NCI-H69 (cell line): ENCODE results near the gene GCK.
"Not testable (repeated sequence)": the region's sequence is repeated elsewhere in the genome, so short reads cannot be mapped to it uniquely, and the experiment has no call there.

Experiments
- DNase-seq: peaks from one replicate; lab custom pipeline; 2025; lab: John Stamatoyannopoulos, UW

The GCK gene

DNA sequence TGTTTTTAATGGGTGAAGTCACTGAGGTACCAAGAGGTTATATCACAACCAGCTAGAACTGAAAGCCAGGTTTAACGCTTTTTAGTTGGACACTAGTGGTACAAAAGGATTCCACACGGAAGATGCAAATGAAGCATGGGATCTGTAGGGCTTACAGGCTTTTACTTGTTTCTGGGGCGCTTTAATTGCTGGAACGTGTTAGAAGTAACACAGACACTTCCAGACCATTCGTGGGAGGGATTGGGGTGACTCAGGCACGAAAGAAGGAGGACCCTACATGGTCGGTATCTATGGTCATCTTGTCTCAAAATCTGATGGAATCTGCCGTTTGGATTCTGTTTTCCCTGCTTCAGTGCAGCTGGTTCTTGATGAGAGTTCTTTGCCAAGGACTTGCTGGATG is 12.6 kb upstream of the GCK start:
- no peak for DNase-seq

DNA sequence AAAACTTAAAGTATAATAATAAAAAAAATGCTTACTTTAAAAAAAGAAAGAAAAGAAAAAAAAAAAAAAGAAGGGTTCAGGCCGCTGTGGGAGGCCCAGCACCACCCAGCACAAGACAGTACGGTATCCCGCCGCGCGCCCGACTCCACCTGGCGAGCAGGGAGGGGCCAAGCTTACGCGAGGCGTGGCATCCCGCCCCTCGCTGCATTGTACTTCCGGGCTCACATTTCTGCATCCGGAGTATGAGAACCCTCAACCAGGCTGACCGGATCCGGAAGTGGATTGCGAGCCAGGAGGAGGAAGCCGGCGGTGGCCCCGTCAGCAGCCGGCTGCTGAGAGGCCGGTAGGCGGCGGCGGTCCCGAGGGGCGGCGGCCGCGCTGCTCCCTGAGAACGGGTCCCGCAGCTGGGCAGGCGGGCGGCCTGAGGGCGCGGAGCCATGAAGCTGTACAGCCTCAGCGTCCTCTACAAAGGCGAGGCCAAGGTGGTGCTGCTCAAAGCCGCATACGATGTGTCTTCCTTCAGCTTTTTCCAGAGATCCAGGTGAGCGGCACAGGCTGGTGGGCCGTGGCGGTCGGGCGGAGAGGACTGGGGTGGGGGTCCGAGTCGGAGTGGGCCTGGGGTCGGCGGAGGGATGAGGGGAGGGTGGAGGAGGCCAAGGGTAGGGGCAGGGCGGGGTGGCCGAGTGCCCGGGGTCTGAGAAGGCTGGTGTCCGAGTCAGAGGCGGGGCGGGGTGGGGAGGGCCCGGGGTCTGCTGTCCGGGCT is 11.6 kb upstream of the GCK start, which contains the start of gene YKT6:
TSS of gene YKT6 (plus strand) at position 280 of the 763 bp plus-strand sequence. CDS start at position 438, 158 bp downstream.
- peak; percentile 99 for DNase-seq

GRCh38 chr7:44200163-44200562 is 10.9 kb upstream of the GCK start:
- not testable (repeated sequence) for DNase-seq

- no peak for DNase-seq
Measured at GRCh38 chr7:44197474-44197873, 8.2 kb upstream of the GCK start.

GRCh38 chr7:44196450-44196872 is 7.2 kb upstream of the GCK start:
- peak; percentile 73 for DNase-seq

- DNase-seq, result peak; percentile 42
Measured at GRCh38 chr7:44195889-44196288, 6.7 kb upstream of the GCK start.

- no peak for DNase-seq
Measured at GRCh38 chr7:44194562-44195145, 5.4 kb upstream of the GCK start.

DNA sequence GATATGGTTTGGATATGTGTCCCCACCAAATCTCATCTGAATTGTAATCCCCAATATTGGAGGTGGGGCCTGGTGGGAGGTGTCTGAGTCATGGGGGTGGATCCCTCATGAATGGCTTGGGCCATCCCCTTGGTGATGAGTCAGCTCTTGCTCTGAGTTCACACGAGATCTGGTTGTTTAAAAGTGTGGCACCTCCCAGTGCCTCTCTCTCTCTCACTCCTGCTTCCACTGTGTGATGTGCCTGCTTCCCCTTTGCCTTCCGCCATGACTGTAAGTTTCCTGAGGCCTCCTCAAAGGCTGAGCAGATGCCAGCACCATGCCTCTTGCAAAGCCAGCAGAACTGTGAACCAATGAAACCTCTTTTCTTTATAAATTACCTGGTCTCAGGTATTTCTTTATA is 4.8 kb upstream of the GCK start:
- no peak for DNase-seq

DNA sequence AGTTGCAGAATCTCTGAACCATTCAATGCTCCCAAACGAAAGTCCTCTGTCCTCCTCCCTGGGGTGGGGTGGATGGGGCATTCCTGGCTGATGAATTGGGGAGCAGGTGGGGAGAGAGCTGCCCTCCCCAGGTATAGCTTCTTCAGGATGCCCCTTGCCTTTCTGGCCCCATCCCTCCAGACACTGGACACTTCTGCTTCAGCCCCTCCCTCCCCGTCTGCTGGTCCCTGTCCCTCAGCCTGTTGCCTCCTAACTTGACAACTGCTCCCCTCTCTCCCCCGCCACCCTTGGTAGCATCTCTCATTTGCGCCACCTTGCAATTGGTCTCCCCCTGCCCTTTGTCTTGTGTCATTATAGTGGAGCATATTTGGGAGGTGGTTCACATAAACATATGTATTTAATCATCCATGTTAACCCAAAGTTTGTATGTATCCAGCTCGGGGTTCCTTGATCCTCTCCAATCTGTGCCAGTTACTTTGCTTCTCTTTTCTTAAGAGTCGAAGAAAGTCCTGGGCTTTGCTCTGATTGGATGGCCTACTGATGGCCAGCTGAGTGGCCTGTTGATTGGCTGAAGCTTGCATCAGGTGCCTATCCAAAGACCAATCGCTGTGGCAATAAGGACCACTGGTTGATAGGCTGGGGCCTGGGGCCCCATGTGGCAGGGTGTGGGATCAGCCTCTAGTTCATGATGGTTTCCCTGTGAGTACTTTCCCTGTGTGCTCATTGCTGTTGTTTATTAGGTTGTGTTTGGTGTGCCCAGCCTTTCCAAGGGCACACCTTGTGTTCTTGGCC is 4.0 kb upstream of the GCK start:
- no peak for DNase-seq

- no peak for DNase-seq
Measured at GRCh38 chr7:44191171-44191570, 1.9 kb upstream of the GCK start.

DNA sequence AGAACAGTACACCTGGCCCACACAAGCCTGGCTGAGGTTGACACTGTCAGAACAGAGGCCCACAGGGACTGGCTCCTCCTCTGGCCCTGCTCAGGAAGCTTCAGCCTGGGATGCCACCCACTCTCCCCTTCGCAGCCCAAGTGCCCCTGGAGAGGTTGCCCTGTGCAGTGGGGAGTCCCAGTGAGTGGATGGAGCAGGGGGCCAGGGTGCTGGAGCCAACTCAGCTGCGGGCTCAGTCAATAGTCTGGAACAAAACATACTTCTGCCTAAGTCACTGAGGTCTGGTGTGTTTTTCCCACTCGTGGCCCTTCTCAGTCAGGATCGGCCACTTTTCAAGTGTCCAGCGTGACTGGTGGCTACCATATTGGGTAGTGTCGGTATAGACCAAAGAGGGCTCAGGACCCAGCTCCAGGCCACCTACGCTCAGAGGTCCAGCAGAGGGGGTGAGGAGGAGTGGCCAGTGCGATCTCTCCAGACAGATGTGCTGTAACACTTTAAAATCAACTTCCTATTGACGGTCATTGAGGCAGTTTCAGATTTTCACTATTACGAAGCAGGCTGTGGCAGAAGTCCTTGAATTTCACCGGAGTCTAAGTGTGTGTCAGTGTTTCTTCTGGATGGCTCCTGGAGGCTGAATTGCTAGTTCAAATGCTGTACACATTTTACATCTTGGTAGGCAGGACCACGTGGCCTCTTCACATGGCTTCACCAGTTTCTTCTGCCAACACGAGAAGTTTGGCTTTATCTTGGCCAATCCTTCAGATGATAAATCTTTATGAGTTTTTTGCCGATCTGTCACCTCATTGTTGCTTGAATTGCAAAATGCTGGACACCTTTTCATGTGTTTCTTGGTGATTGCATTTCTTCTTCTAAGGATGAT is 994 bp upstream of the GCK start:
- no peak for DNase-seq

DNA sequence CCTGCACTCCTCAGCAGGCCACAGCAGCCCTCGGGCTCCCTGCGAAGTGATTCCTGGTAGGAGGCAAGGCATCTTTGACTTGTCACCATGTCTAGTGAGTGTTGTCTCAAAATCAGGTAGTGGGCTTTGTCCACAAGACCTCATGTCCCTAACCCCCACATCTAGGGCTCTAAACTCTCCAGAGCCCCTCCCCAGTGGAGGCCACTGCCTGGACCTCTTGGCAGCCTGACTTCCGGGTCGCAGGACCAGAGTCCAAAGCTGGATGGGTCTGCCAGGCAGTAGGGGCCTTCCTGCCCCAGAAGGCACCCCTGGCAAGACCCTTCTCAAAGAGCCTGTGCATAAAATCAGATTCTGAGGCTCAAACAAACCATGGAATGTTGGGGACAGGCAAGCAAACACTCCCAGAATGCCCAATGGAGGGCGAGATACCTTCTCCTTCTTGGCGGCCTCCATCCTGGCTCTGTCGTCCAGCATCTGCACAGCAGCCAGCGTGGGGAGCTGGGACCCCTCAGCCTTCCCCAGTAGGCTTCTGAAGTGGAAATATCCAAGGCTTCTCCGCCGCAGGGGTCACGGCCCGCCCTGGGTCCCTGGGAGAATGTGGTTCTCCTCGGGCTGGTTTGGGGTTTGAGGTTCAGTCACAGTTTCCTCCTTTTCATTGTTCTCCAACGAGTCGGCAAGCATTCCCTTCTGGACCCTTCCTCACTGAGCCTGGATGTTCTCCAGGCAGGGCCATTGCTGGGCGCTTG is 586 bp downstream of the GCK start:
- no peak for DNase-seq

GRCh38 chr7:44187636-44188416 is 1.4 kb downstream of the GCK start:
- DNase-seq, result no peak

GRCh38 chr7:44186736-44187135 is 2.5 kb downstream of the GCK start:
- DNase-seq, result no peak

- DNase-seq, result peak; percentile 86
Measured at GRCh38 chr7:44185729-44186128, 3.5 kb downstream of the GCK start.

DNA sequence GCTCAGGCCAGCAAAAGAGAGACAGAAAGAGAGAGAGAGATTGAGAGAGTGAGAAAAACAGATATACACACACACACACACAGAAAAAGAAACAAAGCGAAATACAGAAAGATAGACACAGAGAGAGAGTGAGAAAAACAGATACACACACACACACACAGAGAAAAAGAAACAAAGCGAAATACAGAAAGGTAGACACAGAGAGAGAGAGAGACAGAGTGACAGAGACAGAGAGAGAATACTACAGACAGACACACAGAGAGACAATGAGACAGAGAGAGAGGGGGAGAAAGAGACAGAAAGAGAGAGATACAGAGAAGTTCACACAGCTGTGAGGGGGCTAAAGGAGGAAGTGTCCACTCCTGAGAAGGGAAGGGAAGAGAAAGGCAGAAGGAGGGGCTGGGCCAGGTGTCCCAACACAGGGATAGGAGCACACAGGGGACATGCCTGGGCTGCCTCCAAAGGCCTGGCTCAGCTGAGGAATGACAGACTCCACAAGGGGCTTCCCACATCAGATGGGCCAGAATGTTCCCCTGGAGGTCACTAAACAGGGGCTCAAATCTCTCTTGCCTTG is 4.3 kb downstream of the GCK start:
- peak; percentile 33 for DNase-seq

DNA sequence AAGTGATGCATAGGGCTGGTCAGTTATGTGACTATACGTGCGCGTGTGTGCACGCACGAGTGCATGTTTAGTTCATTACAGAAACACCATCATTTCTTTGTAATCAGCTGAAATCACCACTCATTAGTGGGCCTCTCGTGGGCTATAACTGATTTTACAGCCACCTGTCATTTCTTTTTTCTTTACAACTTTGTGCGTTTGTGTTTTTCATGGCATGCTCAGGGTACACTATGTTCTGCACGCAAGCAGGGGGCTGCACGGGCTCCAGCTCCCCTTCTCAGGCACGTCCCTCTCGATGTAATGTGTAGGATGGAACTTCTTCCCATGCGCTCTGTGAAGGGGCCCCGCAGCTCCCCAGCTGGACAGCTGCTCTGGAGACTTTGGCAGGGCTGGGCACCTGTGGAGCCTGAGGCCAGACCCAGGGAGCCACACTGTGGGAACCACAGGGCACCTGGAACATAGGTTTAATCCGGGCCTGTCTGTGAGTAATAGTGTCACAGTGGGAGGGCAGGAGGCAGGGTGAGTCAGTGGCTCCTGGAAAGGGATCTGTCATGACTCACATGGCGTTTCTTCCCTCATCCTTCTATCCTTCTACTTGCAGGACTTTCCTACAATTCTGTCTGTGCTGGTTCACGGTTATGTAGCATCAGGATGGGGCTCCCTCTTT is 4.9 kb downstream of the GCK start:
- DNase-seq, result peak; percentile 95

DNA sequence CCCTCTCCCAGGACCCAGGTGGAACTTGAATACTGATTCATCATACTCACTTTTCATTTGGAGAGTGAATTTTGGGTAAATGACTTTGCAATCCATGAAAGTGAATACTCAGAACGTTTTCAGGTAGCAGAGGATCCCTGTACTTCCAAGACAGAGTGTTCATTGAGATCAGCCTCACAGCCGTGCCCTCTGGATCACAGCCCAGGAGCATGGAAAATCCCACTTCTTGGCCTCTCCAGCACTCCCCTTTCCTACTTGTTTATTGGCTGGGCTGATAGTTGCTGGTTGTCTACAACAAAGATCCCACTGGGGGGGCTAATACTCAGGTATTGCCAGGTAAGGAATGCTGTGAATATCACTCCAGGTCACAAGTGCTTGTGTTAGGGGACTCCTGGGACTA is 5.9 kb downstream of the GCK start:
- DNase-seq, result no peak

- no peak for DNase-seq
Measured at GRCh38 chr7:44182827-44183226, 6.4 kb downstream of the GCK start.
